ENCODE data around the gene FAM193B.

DNA sequence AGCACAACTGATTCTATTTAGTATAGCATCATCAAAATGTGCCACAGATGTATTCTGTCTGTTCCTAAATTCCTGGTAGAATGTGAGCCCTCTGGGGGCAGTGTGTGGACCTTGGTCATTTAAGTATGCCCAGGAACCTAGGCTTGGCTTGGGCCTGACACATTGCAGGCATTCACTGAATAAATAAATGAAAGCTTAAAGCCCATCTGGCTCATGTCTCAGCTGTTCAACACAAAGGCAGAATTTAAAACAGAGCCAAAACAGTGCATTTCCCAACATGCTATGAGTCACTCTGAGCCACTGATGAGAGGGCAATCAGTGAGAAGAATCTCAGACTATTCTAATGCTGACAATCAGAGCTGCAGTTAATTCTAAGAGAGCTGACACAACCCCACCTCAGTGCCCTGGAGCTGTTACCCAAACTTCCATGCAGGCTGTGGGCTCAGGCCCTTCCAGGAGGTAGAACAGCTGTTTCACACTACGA, 8.1 kb downstream of the FAM193B start:
- TF ChIP-seq, protein P1, sequence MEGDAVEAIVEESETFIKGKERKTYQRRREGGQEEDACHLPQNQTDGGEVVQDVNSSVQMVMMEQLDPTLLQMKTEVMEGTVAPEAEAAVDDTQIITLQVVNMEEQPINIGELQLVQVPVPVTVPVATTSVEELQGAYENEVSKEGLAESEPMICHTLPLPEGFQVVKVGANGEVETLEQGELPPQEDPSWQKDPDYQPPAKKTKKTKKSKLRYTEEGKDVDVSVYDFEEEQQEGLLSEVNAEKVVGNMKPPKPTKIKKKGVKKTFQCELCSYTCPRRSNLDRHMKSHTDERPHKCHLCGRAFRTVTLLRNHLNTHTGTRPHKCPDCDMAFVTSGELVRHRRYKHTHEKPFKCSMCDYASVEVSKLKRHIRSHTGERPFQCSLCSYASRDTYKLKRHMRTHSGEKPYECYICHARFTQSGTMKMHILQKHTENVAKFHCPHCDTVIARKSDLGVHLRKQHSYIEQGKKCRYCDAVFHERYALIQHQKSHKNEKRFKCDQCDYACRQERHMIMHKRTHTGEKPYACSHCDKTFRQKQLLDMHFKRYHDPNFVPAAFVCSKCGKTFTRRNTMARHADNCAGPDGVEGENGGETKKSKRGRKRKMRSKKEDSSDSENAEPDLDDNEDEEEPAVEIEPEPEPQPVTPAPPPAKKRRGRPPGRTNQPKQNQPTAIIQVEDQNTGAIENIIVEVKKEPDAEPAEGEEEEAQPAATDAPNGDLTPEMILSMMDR (conservative IDR thresholded peaks at IDR 0.05; ENCODE audit: low read depth, low read length), result no peak
- TF ChIP-seq EZH2 (IDR thresholded peaks at IDR 0.05; ENCODE audit: borderline replicate concordance, low read depth, low read length, poor library complexity, severe bottlenecking), result no peak
